ENCODE results near the gene TEAD4. TPM values are rescaled to one million over a fixed set of nuclear protein-coding genes. Genes with fewer than 3 reads are reported as not detected.

TEAD4 gene
- total RNA-seq, 4 donors from 2014 or later: 28.5 to 50.9 (median 37.0) TPM

- no peaks in the 10 kb centered on the region for H3K9me3 ChIP-seq
- H3K36me3 ChIP-seq: no peaks in the 10 kb centered on the region
- H3K4me1 ChIP-seq: peaks cover 23 to 35% of the 10 kb centered on the region in 2 donors
- no peaks in the 10 kb centered on the region for H3K27me3 ChIP-seq
- 0 to 2% methylated on average over 22 to 24 of the region's 48 CpGs for WGBS, 2 donors
- intact Hi-C loops (cut with DNase I): loop anchor here (5.0 kb wide), 1 partner anchor 74 kb away; no protein-coding TSS in a partner anchor
- peak overlapping the region; percentile 73 to 92 (median 89) for H3K27ac ChIP-seq
- TF ChIP-seq POLR2A (IDR thresholded peaks at IDR 0.05) (peak in 1 of 2 donors; percentile 53), CTCF (IDR thresholded peaks at IDR 0.05) (no peak)
- peak; percentile 80 to 81 for DNase-seq
- peak overlapping the region; percentile 22 to 54 (median 35) for H3K4me3 ChIP-seq (replicated peaks in 1 of 3)
Observed at GRCh38 chr12:2958432-2959191, 585 bp upstream of the TEAD4 start.

- H3K27me3 ChIP-seq: no peaks in the 10 kb centered on the region
- intact Hi-C loops (cut with DNase I): loop anchor here (5.0 kb wide), 1 partner anchor 73 kb away; no protein-coding TSS in a partner anchor
- WGBS, 2 donors: 3 to 7% methylated on average over 19 to 68 of the region's 104 CpGs
- peaks cover 23 to 37% of the 10 kb centered on the region in 2 donors for H3K4me1 ChIP-seq
- TF ChIP-seq CTCF (IDR thresholded peaks at IDR 0.05) (no peak), POLR2A (IDR thresholded peaks at IDR 0.05) (peak; percentile 3 to 11)
- H3K36me3 ChIP-seq: no peaks in the 10 kb centered on the region
- DNase-seq: peak; percentile 66 to 68
- peak overlapping the region; percentile 38 to 75 (median 54) for H3K4me3 ChIP-seq (replicated peaks in 1 of 3)
- peak overlapping the region; percentile 80 to 92 (median 88) for H3K27ac ChIP-seq
- H3K9me3 ChIP-seq: no peaks in the 10 kb centered on the region
Observed at GRCh38 chr12:2959505-2960389, 550 bp downstream of the TEAD4 start.

GRCh38 chr12:2960390-2960956, 1.3 kb downstream of the TEAD4 start:
- TF ChIP-seq CTCF (IDR thresholded peaks at IDR 0.05) (no peak), POLR2A (IDR thresholded peaks at IDR 0.05) (no peak)
- H3K4me3 ChIP-seq (replicated peaks in 1 of 3): peak overlapping the region; percentile 0 to 54 (median 38)
- H3K27ac ChIP-seq: peak overlapping the region; percentile 6 to 92 (median 80)
- intact Hi-C loops (cut with DNase I): no loop called here
- WGBS, 2 donors: 21 to 28% methylated on average over 13 to 18 of the region's 18 CpGs
- H3K4me1 ChIP-seq: peaks cover 23 to 37% of the 10 kb centered on the region in 2 donors
- H3K9me3 ChIP-seq: no peaks in the 10 kb centered on the region
- H3K27me3 ChIP-seq: no peaks in the 10 kb centered on the region
- peak; percentile 46 to 47 for DNase-seq
- H3K36me3 ChIP-seq: no peaks in the 10 kb centered on the region

GRCh38 chr12:2960996-2961616, 1.9 kb downstream of the TEAD4 start:
- H3K4me3 ChIP-seq (replicated peaks in 1 of 3): peak overlapping the region in 1 of 3 donors; percentile 54
- H3K9me3 ChIP-seq: no peaks in the 10 kb centered on the region
- H3K27me3 ChIP-seq: no peaks in the 10 kb centered on the region
- no peaks in the 10 kb centered on the region for H3K36me3 ChIP-seq
- no peak for DNase-seq
- no peak for TF ChIP-seq CTCF (IDR thresholded peaks at IDR 0.05)
- no peak for TF ChIP-seq POLR2A (IDR thresholded peaks at IDR 0.05)
- intact Hi-C loops (cut with DNase I): no loop called here
- H3K27ac ChIP-seq: peak overlapping the region; percentile 6 to 92 (median 80)
- H3K4me1 ChIP-seq: peaks cover 23 to 37% of the 10 kb centered on the region in 2 donors
- WGBS, 2 donors: 72 to 75% methylated on average over 10 of the region's 10 CpGs

Measured in thyroid gland (tissue), 4 donors.